Glutamatergic neuron (in vitro differentiated cells): ENCODE data around the gene BTRC. TPM values are rescaled to one million over a fixed set of nuclear protein-coding genes. Genes with fewer than 3 reads are reported as not detected.
"Not testable (repeated sequence)": the region's sequence is repeated elsewhere in the genome, so short reads cannot be mapped to it uniquely, and the experiment has no call there.

Experiments
- DNase-seq: peaks from one replicate; pipeline ENCODE4 v3.0.0; 2022
- H3K27ac Mint-ChIP-seq: one replicate; pipeline ENCODE4 v1.8.0; 2020; ENCODE audit warnings: mild to moderate bottlenecking, mixed read lengths, inconsistent platforms; ENCODE audit not compliant: unreplicated experiment
- H3K27me3 Mint-ChIP-seq: one replicate; pipeline ENCODE4 v1.8.0; 2020; ENCODE audit warnings: mild to moderate bottlenecking, moderate library complexity, mixed read lengths, inconsistent platforms; ENCODE audit not compliant: unreplicated experiment
- H3K36me3 Mint-ChIP-seq: one replicate; pipeline ENCODE4 v1.8.0; 2020; ENCODE audit warnings: mild to moderate bottlenecking, mixed read lengths, inconsistent platforms; ENCODE audit not compliant: unreplicated experiment
- H3K4me1 Mint-ChIP-seq: one replicate; pipeline ENCODE4 v1.8.0; 2020; ENCODE audit warnings: mild to moderate bottlenecking, low read depth, mixed read lengths, inconsistent platforms; ENCODE audit not compliant: unreplicated experiment
- H3K4me3 Mint-ChIP-seq: one replicate; pipeline ENCODE4 v1.8.0; 2020; ENCODE audit warnings: mild to moderate bottlenecking, mixed read lengths, inconsistent platforms; ENCODE audit not compliant: unreplicated experiment
- H3K9me3 Mint-ChIP-seq: one replicate; pipeline ENCODE4 v1.8.0; 2020; ENCODE audit warnings: mild to moderate bottlenecking, moderate library complexity, mixed read lengths, inconsistent platforms; ENCODE audit not compliant: unreplicated experiment
- CTCF ChIP-seq: fragments of 200-600 bp; sonication (generic); IDR thresholded peaks from one replicate; pipeline ENCODE4 v1.5.0; 2021; ENCODE audit not compliant: partially characterized antibody, unreplicated experiment
- total RNA-seq: library from RNA; stranded (reverse); fragmentation: NEBNext Ultra II Directional; extraction: Animal tissue kit (Norgen Biotek cat#: 25700); gene quantifications from one replicate; pipeline ENCODE4 v1.2.1, GENCODE V29; 2021; ENCODE audit not compliant: unreplicated experiment

Gene BTRC
- total RNA-seq, 1 donor from 2014 or later, result 28.9 TPM

GRCh38 chr10:101386659-101387259 lies 32.8 kb downstream of the BTRC start:
- Mint-ChIP-seq H3K4me1 (no peaks in the 10 kb centered on the region), H3K27me3 (no peaks in the 10 kb centered on the region), H3K9me3 (no peaks in the 10 kb centered on the region), H3K4me3 (no peak overlapping the region), H3K27ac (no peak overlapping the region), H3K36me3 (no peaks in the 10 kb centered on the region)
- TF ChIP-seq CTCF, result no peak
- DNase-seq, result no peak

- no peak for DNase-seq
- H3K27ac Mint-ChIP-seq, result no peak overlapping the region
- no peaks in the 10 kb centered on the region for H3K27me3 Mint-ChIP-seq
- no peak overlapping the region for H3K4me3 Mint-ChIP-seq
- no peaks in the 10 kb centered on the region for H3K4me1 Mint-ChIP-seq
- no peak for TF ChIP-seq CTCF
- H3K9me3 Mint-ChIP-seq, result no peaks in the 10 kb centered on the region
- no peaks in the 10 kb centered on the region for H3K36me3 Mint-ChIP-seq
Measured at GRCh38 chr10:101388676-101389276, 34.8 kb downstream of the BTRC start.

GRCh38 chr10:101389532-101389931 lies 35.6 kb downstream of the BTRC start:
- H3K4me3 Mint-ChIP-seq, H3K9me3 Mint-ChIP-seq, H3K4me1 Mint-ChIP-seq, DNase-seq, H3K36me3 Mint-ChIP-seq, H3K27me3 Mint-ChIP-seq, H3K27ac Mint-ChIP-seq: not testable (repeated sequence)

- no peak for DNase-seq
- Mint-ChIP-seq H3K4me3 (no peak overlapping the region), H3K27ac (no peak overlapping the region), H3K27me3 (no peaks in the 10 kb centered on the region), H3K4me1 (no peaks in the 10 kb centered on the region), H3K36me3 (no peaks in the 10 kb centered on the region), H3K9me3 (no peaks in the 10 kb centered on the region)
- TF ChIP-seq CTCF, result no peak
Measured at GRCh38 chr10:101389986-101390531, 36.1 kb downstream of the BTRC start.

- DNase-seq, result no peak
- TF ChIP-seq CTCF, result no peak
- H3K27me3 Mint-ChIP-seq, result no peaks in the 10 kb centered on the region
- H3K36me3 Mint-ChIP-seq, result no peaks in the 10 kb centered on the region
- no peaks in the 10 kb centered on the region for H3K9me3 Mint-ChIP-seq
- H3K4me3 Mint-ChIP-seq, result no peak overlapping the region
- peaks cover 3% of the 10 kb centered on the region for H3K4me1 Mint-ChIP-seq
- no peak overlapping the region for H3K27ac Mint-ChIP-seq
Measured at GRCh38 chr10:101393378-101393777, 39.4 kb downstream of the BTRC start.
